Jurkat, Clone E6-1 (cell line): Measurements from ENCODE around the gene RAB27A.

Experiments used
- DNase-seq: peaks from one replicate; pipeline ENCODE4 v3.0.0-alpha.2; 2011; ENCODE audit warnings: low read depth, low spot score
- H3K4me3 ChIP-seq: 2 replicates; pipeline ENCODE4 v1.5.1; 2011; ENCODE audit warnings: mild to moderate bottlenecking, low read length, control low read depth, moderate library complexity

Gene RAB27A

GRCh38 chr15:55186331-55186730 is 103.3 kb downstream of the RAB27A start:
- no peak for DNase-seq
- no peak overlapping the region for H3K4me3 ChIP-seq

- H3K4me3 ChIP-seq: no peak overlapping the region
- no peak for DNase-seq
These were observed 105.9 kb downstream of the RAB27A start for GRCh38 chr15:55183679-55184078.

GRCh38 chr15:55179141-55179540 is 110.5 kb downstream of the RAB27A start:
- no peak for DNase-seq
- H3K4me3 ChIP-seq: no peak overlapping the region

- DNase-seq: no peak
- no peak overlapping the region for H3K4me3 ChIP-seq
These were observed 119.3 kb downstream of the RAB27A start for GRCh38 chr15:55170361-55170760.

GRCh38 chr15:55168350-55168974 is 121.2 kb downstream of the RAB27A start:
- peak; percentile 65 for DNase-seq
- no peak overlapping the region for H3K4me3 ChIP-seq

- no peak overlapping the region for H3K4me3 ChIP-seq
- no peak for DNase-seq
These were observed 125.3 kb downstream of the RAB27A start for GRCh38 chr15:55164284-55164683.
